H9 (cell line): Measurements from ENCODE around the gene NR5A1. TPM values are rescaled to one million over a fixed set of nuclear protein-coding genes. Genes with fewer than 3 reads are reported as not detected.

Source experiments
- DNase-seq: peaks from one replicate; pipeline ENCODE4 v3.0.0-alpha.2; 2017
- H2AFZ ChIP-seq: one replicate; pipeline ENCODE4 v1.6.1; 2013; ENCODE audit warnings: mild to moderate bottlenecking, low read length, control low read depth, moderate library complexity
- H2AK5ac ChIP-seq: 2 replicates; pipeline ENCODE4 v1.6.1; 2013; ENCODE audit warnings: low read length, control low read depth, mixed read lengths; ENCODE audit not compliant: insufficient read length
- H2BK120ac ChIP-seq: one replicate; pipeline ENCODE4 v1.6.1; 2013; ENCODE audit warnings: low read depth, mild to moderate bottlenecking, low read length, control low read depth, inconsistent platforms; ENCODE audit not compliant: poor library complexity, severe bottlenecking
- H2BK12ac ChIP-seq: 2 replicates; pipeline ENCODE4 v1.6.1; 2013; ENCODE audit warnings: low read length, control low read depth, mixed read lengths, low read depth; ENCODE audit not compliant: insufficient read length
- H2BK15ac ChIP-seq: 2 replicates; pipeline ENCODE4 v1.6.1; 2013; ENCODE audit warnings: low read depth, low read length, control low read depth
- H2BK20ac ChIP-seq: one replicate; pipeline ENCODE4 v1.6.1; 2013; ENCODE audit warnings: low read depth, mild to moderate bottlenecking, low read length, control low read depth, inconsistent platforms; ENCODE audit not compliant: poor library complexity, severe bottlenecking
- H2BK5ac ChIP-seq: 2 replicates; pipeline ENCODE4 v1.6.1; 2013; ENCODE audit warnings: low read length, control low read depth, mixed read lengths; ENCODE audit not compliant: insufficient read length
- H3K14ac ChIP-seq: 2 replicates; pipeline ENCODE4 v1.6.1; 2013; ENCODE audit warnings: low read length, control low read depth; ENCODE audit not compliant: insufficient read depth
- H3K18ac ChIP-seq: 2 replicates; pipeline ENCODE4 v1.6.1; 2013; ENCODE audit warnings: low read depth, mild to moderate bottlenecking, mixed read lengths, low read length, control low read depth; ENCODE audit not compliant: insufficient read length
- H3K23ac ChIP-seq: 2 replicates; pipeline ENCODE4 v1.6.1; 2013; ENCODE audit warnings: low read length, control low read depth, mixed read lengths, low read depth; ENCODE audit not compliant: insufficient read length
- H3K23me2 ChIP-seq: 2 replicates; pipeline ENCODE4 v1.6.1; 2013; ENCODE audit warnings: low read depth, mild to moderate bottlenecking, mixed read lengths, low read length, control low read depth; ENCODE audit not compliant: insufficient read length, poor library complexity, severe bottlenecking
- H3K27ac ChIP-seq: 2 replicates; pipeline ENCODE4 v1.5.1; 2013; ENCODE audit warnings: low read length, control low read depth, mixed read lengths, low read depth; ENCODE audit not compliant: insufficient read length
- H3K27me3 ChIP-seq: 2 replicates; pipeline ENCODE4 v1.6.1; 2013; ENCODE audit warnings: low read length, control low read depth, inconsistent platforms; ENCODE audit not compliant: insufficient read depth
- H3K4ac ChIP-seq: 2 replicates; pipeline ENCODE4 v1.6.1; 2013; ENCODE audit warnings: low read depth, mild to moderate bottlenecking, control low read depth, inconsistent platforms, low read length, moderate library complexity
- H3K4me1 ChIP-seq: 2 replicates; pipeline ENCODE4 v1.6.1; 2013; ENCODE audit warnings: low read length, control low read depth, inconsistent platforms; ENCODE audit not compliant: insufficient read depth
- H3K4me2 ChIP-seq: 2 replicates; pipeline ENCODE4 v1.6.1; 2013; ENCODE audit warnings: low read length, control low read depth, mixed read lengths; ENCODE audit not compliant: insufficient read length, insufficient read depth
- H3K56ac ChIP-seq: 2 replicates; pipeline ENCODE4 v1.6.1; 2013; ENCODE audit warnings: low read depth, mild to moderate bottlenecking, mixed read lengths, low read length, control low read depth; ENCODE audit not compliant: insufficient read length
- H3K79me1 ChIP-seq: 2 replicates; pipeline ENCODE4 v1.6.1; 2013; ENCODE audit warnings: low read depth, mild to moderate bottlenecking, moderate library complexity, low read length, control low read depth, inconsistent platforms; ENCODE audit not compliant: insufficient read depth, poor library complexity, severe bottlenecking
- H3K79me2 ChIP-seq: 2 replicates; pipeline ENCODE4 v1.6.1; 2013; ENCODE audit warnings: low read length, control low read depth, inconsistent platforms; ENCODE audit not compliant: insufficient read depth
- H3K9ac ChIP-seq: 2 replicates; pipeline ENCODE4 v1.6.1; 2013; ENCODE audit warnings: low read length, control low read depth, mixed read lengths; ENCODE audit not compliant: insufficient read length; ENCODE audit errors: extremely low read depth
- H3K9me3 ChIP-seq: one replicate; pipeline ENCODE4 v1.6.1; 2013; ENCODE audit warnings: low read depth, low read length, inconsistent platforms; ENCODE audit not compliant: control insufficient read depth
- H3T11ph ChIP-seq: one replicate; pipeline ENCODE4 v1.6.1; 2013; ENCODE audit warnings: mild to moderate bottlenecking, low read length, control low read depth, inconsistent platforms
- H4K20me1 ChIP-seq: one replicate; pipeline ENCODE4 v1.6.1; 2013; ENCODE audit not compliant: control insufficient read depth, insufficient read length, insufficient read depth
- H4K5ac ChIP-seq: 2 replicates; pipeline ENCODE4 v1.6.1; 2013; ENCODE audit warnings: low read depth, mild to moderate bottlenecking, mixed read lengths, low read length, control low read depth; ENCODE audit not compliant: insufficient read length
- H4K8ac ChIP-seq: replicated peaks from 2 replicates; pipeline ENCODE4 v1.6.1; 2013; ENCODE audit warnings: low read length, control low read depth, mixed read lengths, low read depth; ENCODE audit not compliant: insufficient read length
- H4K91ac ChIP-seq: 2 replicates; pipeline ENCODE4 v1.6.1; 2013; ENCODE audit warnings: low read depth, mild to moderate bottlenecking, moderate library complexity, mixed read lengths, low read length, control low read depth; ENCODE audit not compliant: insufficient read length
- H3K27ac Mint-ChIP-seq, 3 experiments: 2 replicates in 2 of 3; 3 replicates in 1 of 3; pipeline ENCODE4 v1.8.0; 2020 to 2021; ENCODE audit warnings: mixed read lengths in 3 of 3, mild to moderate bottlenecking in 1 of 3, moderate library complexity in 1 of 3
- H3K27me3 Mint-ChIP-seq: 2 replicates; pipeline ENCODE4 v1.8.0; 2021; ENCODE audit warnings: low read depth, mild to moderate bottlenecking, moderate library complexity, mixed read lengths
- H3K36me3 Mint-ChIP-seq, 3 experiments: 2 replicates in 2 of 3; 3 replicates in 1 of 3; pipeline ENCODE4 v1.8.0; 2020 to 2021; ENCODE audit warnings: low read depth in 3 of 3, mixed read lengths in 3 of 3; ENCODE audit not compliant: insufficient read depth in 1 of 3
- H3K4me1 Mint-ChIP-seq, 2 experiments: 2 replicates each; pipeline ENCODE4 v1.8.0; 2020; ENCODE audit warnings: mixed read lengths in 2 of 2
- H3K4me3 Mint-ChIP-seq, 2 experiments: 2 replicates in 1 of 2; 3 replicates in 1 of 2; pipeline ENCODE4 v1.8.0; 2020 to 2021; ENCODE audit warnings: mild to moderate bottlenecking in 2 of 2, mixed read lengths in 2 of 2, moderate library complexity in 1 of 2
- H3K9me3 Mint-ChIP-seq, 2 experiments: 2 replicates in 1 of 2; 3 replicates in 1 of 2; pipeline ENCODE4 v1.8.0; 2020; ENCODE audit warnings: mild to moderate bottlenecking in 2 of 2, mixed read lengths in 2 of 2, moderate library complexity in 1 of 2
- CTCF ChIP-seq: fragments of 200-600 bp; sonication (generic); conservative IDR thresholded peaks from 3 replicates; pipeline ENCODE4 v1.8.0; 2021; ENCODE audit warnings: antibody characterized with exemption, mild to moderate bottlenecking
- WGBS: extraction: QIAGEN DNeasy Blood & Tissue Kit; methylation state at CpG from one replicate; pipeline ENCODE4 v1.1.7; 2013; ENCODE audit warnings: missing lambda C conversion rate, low lambda C conversion rate, mixed read lengths; ENCODE audit not compliant: insufficient read length; ENCODE audit errors: extremely low coverage; 5-methylcytosine and 5-hydroxymethylcytosine counted together
- total RNA-seq: library from RNA; stranded (reverse); gene quantifications from 2 replicates; pipeline ENCODE4 v1.2.1, GENCODE V29; 2021

NR5A1 gene
- total RNA-seq, 1 experiment from 2014 or later: 0.37 TPM

GRCh38 chr9:124439086-124439485 is 68.1 kb downstream of the NR5A1 start:
- Histone ChIP-seq H3K14ac (no peak overlapping the region), H2AFZ (no peak overlapping the region), H3T11ph (no peak overlapping the region), H3K9ac (no peak overlapping the region), H3K27ac (no peak overlapping the region), H4K8ac (no peak overlapping the region), H4K5ac (no peak overlapping the region), H4K20me1 (no peaks in the 10 kb centered on the region), H3K79me2 (no peaks in the 10 kb centered on the region), H3K18ac (no peak overlapping the region), H3K56ac (no peak overlapping the region), H3K9me3 (no peaks in the 10 kb centered on the region), H2BK15ac (no peak overlapping the region), H3K4me2 (no peak overlapping the region), H3K4me1 (no peaks in the 10 kb centered on the region), H3K4ac (no peak overlapping the region), H3K27me3 (no peaks in the 10 kb centered on the region), H2AK5ac (no peak overlapping the region), H2BK20ac (no peak overlapping the region), H3K23me2 (no peaks in the 10 kb centered on the region), H2BK5ac (no peak overlapping the region), H2BK120ac (no peak overlapping the region), H2BK12ac (no peak overlapping the region), H3K79me1 (no peaks in the 10 kb centered on the region), H3K23ac (no peak overlapping the region), H4K91ac (no peak overlapping the region)
- Mint-ChIP-seq H3K4me3 (no peak overlapping the region), H3K9me3 (peaks cover 0 to 2% of the 10 kb centered on the region in 2 experiments; a peak in 1 of 5 replicates), H3K4me1 (no peaks in the 10 kb centered on the region), H3K27ac (no peak overlapping the region), H3K27me3 (peaks cover 32% of the 10 kb centered on the region), H3K36me3 (no peaks in the 10 kb centered on the region)
- WGBS: no CpG with 5 or more reads among the region's 1 CpG
- no peak for DNase-seq
- TF ChIP-seq CTCF: no peak
